Muscle of arm (tissue), 12 donors: ENCODE data around the gene RBM8A. TPM values are rescaled to one million over a fixed set of nuclear protein-coding genes. Genes with fewer than 3 reads are reported as not detected.

Experiments used
- DNase-seq: peaks from one replicate; pipeline ENCODE4 v3.0.0-alpha.2; 2013
- polyA plus RNA-seq, 12 donors: library from polyadenylated mRNA; unstranded; fragments of 120-200 nt; gene quantifications; one replicate each; pipeline ENCODE4 v1.2.1, GENCODE V29; 2013; ENCODE audit not compliant: insufficient read length in 12 of 12

Gene RBM8A
- polyA plus RNA-seq, 12 donors, result 104 to 160 (median 134) TPM; not detected in 1

DNA sequence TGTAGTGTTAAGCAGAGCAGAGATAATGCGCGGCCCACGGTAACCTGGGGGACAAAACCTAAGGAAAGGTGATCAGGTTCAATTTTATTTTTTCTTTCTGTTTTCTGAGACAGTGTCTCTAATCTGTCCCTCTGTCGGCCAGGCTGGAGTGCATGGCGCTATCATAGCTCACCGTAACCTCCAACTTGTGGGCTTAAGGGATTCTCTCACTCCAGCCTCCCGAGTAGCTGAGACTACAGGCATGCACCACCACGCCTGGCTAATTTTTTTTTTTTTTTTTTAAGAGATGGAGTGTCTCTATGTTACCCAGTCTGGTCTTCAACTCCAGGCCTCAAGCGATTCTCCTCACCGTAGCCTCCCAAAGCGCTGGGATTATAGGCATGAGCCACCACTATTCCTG lies 40.9 kb downstream of the RBM8A start:
- DNase-seq, result no peak

GRCh38 chr1:145885738-145886287 lies 41.5 kb downstream of the RBM8A start, which contains the start of gene ANKRD35:
TSS of gene ANKRD35 (minus strand) at chr1:145885866. CDS start at chr1:145885758, 108 bp downstream.
- DNase-seq, result peak; percentile 79

DNA sequence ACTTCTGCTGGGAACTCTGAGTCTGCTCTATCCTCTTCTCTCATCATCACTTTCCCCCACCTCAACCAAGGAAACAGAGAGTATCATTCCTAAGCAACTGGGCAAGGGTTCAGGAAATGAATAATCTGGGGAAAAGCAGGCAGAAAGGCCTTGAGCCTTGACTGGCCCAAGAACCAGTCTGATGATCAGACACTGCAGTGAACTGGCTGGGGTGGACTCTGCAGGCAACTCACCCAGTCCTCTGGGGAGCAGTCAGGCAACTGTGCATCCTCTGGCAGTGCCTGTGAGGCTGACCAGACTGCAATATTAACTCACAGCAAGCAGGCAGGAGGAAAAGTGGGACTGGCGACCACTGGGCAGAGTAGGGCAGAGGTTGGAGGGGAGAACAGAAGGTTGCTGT lies 42.6 kb downstream of the RBM8A start:
- no peak for DNase-seq

- no peak for DNase-seq
Observed at GRCh38 chr1:145879775-145880174, 47.5 kb downstream of the RBM8A start.

DNA sequence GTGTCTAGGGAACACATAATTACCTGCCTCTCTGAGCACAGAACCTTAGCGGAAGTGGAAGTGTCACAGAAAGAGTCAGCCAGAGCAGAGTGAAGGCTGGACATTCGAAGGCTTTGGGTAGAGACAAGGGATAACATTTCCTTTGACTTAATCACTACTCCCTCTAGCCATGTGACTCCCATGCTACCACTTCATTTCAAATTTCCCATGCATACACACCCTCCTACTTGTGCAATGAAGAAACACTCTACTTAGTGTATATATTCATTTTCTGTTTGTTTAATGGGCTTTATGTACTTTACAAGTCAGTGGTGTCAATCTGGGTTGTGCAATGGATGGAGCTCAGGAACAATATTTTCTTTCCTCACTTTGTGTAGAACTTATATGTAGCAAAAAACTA lies 48.6 kb downstream of the RBM8A start:
- DNase-seq, result no peak

DNA sequence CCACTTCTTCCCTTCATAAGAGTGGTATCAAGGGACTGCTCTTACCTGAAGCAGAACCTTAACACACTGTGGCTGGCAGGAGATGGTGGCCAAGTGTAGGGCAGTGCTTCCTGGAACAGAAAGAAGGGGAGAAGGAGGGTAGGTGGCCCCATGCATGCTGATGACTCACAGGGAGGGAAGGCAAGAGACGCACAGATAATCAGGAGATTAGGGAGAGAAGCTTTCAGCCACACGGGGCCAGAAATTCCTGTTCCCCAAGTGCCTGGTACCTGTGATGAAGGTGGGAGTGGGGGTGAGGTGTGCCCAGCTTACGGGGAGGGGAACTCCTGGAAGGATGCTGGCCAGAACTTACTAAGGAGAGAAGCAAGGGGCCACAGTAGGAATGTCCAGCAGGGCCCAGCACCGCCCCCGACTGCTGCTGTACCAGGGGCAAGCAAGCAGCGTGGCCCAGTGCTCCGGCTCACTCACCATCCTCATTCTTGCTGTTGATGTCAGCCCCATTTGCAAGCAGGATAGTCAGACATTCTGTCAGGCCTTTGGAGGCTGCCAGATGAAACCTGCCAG lies 49.3 kb downstream of the RBM8A start:
- no peak for DNase-seq

DNA sequence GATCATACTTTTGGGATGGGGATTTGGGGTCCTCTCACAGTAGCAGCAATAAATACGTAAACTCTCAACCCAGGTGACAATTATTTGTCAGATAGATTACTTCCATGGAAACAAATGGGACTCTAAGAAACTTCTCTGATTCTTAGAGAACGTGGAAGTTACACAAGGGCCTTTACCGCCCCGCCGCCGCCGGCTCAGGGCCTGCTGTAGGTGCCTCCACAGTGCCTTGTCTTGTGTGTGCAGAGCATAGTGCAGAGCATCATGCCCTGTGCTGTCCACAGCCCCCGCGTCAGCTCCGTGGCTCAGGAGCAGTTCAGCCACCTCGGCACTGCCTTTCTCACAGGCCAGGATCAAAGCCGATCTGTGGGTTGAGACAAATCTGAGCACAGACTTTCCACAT lies 52.6 kb downstream of the RBM8A start:
- no peak for DNase-seq

GRCh38 chr1:145871994-145872924 lies 55.0 kb downstream of the RBM8A start:
- peak; percentile 62 for DNase-seq

Other genes with a start within 250 kb of the RBM8A start
- 1 to 10 TPM in 6 of 12 donors, under 1 TPM in 4, not detected in 2; 0.71 to 2.6 (median 1.2) TPM for gene PDZK1, start 220.1 kb downstream of the RBM8A start, polyA plus RNA-seq
- gene CD160, start 208.0 kb downstream of the RBM8A start, polyA plus RNA-seq, result 1 to 10 TPM in 5 of 12 donors, under 1 TPM in 6, not detected in 1; 0.29 to 3.0 (median 0.80) TPM
- gene RNF115, start 103.4 kb downstream of the RBM8A start, polyA plus RNA-seq, result 10 to 100 TPM in 11 of 12 donors, not detected in 1; 12.0 to 23.2 (median 18.9) TPM
- 10 to 100 TPM in 10 of 12 donors, not detected in 2; 19.8 to 29.9 (median 21.5) TPM for gene POLR3C, start 103.3 kb downstream of the RBM8A start, polyA plus RNA-seq
- gene NUDT17, start 81.9 kb downstream of the RBM8A start, polyA plus RNA-seq, result 10 to 100 TPM in 11 of 12 donors, not detected in 1; 10.5 to 19.6 (median 14.8) TPM
- 10 to 100 TPM in 11 of 12 donors, not detected in 1; 33.6 to 83.6 (median 48.5) TPM for gene PIAS3, start 68.4 kb downstream of the RBM8A start, polyA plus RNA-seq
- gene ANKRD35, start 41.6 kb downstream of the RBM8A start, polyA plus RNA-seq, result 1 to 10 TPM in 10 of 12 donors, not detected in 2; 1.7 to 8.0 (median 2.3) TPM
- 10 to 100 TPM in 2 of 12 donors, 1 to 10 TPM in 9, not detected in 1; 4.0 to 12.2 (median 7.9) TPM for gene ITGA10, start 17.4 kb downstream of the RBM8A start, polyA plus RNA-seq
- 10 to 100 TPM in 11 of 12 donors, not detected in 1; 18.0 to 32.7 (median 25.9) TPM for gene PEX11B, start 8.8 kb downstream of the RBM8A start, polyA plus RNA-seq
- gene LIX1L, start 30.5 kb upstream of the RBM8A start, polyA plus RNA-seq, result 10 to 100 TPM in 11 of 12 donors, not detected in 1; 26.5 to 33.7 (median 30.6) TPM
- 1 to 10 TPM in 3 of 12 donors, under 1 TPM in 7, not detected in 2; 0.58 to 1.4 (median 0.81) TPM for gene ANKRD34A, start 37.1 kb upstream of the RBM8A start, polyA plus RNA-seq
- 10 to 100 TPM in 11 of 12 donors, not detected in 1; 33.2 to 75.0 (median 39.3) TPM for gene POLR3GL, start 37.2 kb upstream of the RBM8A start, polyA plus RNA-seq
- gene TXNIP, start 69.1 kb upstream of the RBM8A start, polyA plus RNA-seq, result 100 to 1,000 TPM in 11 of 12 donors, not detected in 1; 241 to 361 (median 276) TPM
- 100 to 1,000 TPM in 10 of 12 donors, 10 to 100 TPM in 1, not detected in 1; 56.1 to 322 (median 225) TPM for gene HJV, start 94.3 kb upstream of the RBM8A start, polyA plus RNA-seq
- 1 to 10 TPM in 10 of 12 donors, not detected in 2; 1.1 to 2.2 (median 1.8) TPM for gene NBPF10, start 217.3 kb upstream of the RBM8A start, polyA plus RNA-seq